SKM-1 (cell line): ENCODE results near the gene RIPOR3.
"Not testable (repeated sequence)": the region's sequence is repeated elsewhere in the genome, so short reads cannot be mapped to it uniquely, and the experiment has no call there.

Experiments
- DNase-seq: peaks from one replicate; lab custom pipeline; 2025; ENCODE audit not compliant: unreplicated experiment; lab: John Stamatoyannopoulos, UW

RIPOR3 gene

GRCh38 chr20:50611128-50611810, 80.1 kb downstream of the RIPOR3 start:
- no peak for DNase-seq

DNA sequence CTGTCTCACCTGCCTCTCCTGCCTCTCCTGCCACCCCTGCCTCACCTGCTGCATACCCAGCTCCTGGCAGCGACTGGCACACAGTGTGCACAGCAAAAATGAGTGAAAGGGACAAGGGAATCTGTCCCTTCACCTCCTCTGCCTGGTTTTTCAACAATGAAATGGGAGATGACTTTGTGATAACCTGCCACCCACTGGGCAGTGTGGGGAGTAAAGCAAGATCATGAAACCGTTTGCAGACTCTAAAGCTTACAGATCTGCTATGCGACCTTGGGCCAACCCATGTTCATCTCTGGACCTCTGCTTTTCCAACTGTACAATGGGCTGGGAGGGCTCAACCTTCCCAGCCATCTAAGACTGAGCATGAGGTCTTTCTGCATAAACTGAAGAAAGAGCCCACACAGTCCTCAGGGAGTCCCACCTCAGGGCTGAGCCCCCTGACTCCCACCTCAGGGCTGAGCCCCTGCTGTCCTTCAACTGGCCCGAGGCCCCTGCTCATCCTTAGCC, 81.1 kb downstream of the RIPOR3 start:
- DNase-seq, result no peak

- DNase-seq, result no peak
Observed at GRCh38 chr20:50609438-50609989, 81.8 kb downstream of the RIPOR3 start.

GRCh38 chr20:50608750-50609104, 82.6 kb downstream of the RIPOR3 start:
- DNase-seq, result no peak

DNA sequence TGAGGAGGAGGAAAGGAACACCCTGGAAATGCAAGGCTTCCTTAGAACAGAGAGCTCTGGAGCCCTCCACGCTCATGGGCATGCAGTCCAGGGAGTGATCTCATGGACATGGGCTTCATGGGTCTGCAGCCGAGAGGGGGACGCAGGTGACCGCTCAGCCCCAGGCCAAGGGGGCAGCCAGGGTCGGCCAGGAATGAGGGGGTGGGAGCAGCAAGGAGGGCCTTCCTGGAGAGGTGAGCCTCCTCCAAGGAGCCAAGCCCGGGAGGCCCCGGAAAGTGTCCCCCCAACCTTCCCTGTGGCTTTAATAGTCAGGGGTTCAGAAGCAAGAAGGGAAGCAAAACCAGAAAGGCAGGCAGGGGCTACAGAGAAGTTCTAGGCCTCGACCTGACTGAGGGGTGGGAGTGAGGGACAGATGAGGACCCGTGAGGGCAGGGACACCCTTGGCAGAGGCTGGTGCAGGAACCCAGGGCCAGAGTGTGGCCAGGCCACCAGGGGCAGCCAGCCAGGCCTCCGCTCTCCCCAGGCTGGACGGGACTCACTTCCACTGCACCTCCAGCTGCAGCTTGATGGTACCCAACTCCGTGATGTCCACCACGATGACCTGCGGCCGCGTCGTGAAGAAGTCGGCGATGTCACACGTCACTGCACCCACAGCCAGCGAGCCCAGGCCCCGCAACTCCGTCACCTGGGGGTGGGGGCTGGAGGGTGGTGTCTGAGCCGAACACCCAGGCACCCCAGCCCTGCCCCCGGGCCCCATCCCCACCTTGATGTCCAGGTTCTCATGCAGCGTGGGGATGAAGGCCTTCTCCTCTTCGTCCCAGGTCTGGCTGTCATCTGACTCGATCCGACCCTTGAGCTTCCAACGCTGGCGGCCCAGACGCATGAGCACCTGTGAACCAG, 83.2 kb downstream of the RIPOR3 start:
- no peak for DNase-seq

GRCh38 chr20:50607436-50607835, 83.9 kb downstream of the RIPOR3 start:
- no peak for DNase-seq

GRCh38 chr20:50605136-50605535, 86.2 kb downstream of the RIPOR3 start:
- DNase-seq, result no peak

DNA sequence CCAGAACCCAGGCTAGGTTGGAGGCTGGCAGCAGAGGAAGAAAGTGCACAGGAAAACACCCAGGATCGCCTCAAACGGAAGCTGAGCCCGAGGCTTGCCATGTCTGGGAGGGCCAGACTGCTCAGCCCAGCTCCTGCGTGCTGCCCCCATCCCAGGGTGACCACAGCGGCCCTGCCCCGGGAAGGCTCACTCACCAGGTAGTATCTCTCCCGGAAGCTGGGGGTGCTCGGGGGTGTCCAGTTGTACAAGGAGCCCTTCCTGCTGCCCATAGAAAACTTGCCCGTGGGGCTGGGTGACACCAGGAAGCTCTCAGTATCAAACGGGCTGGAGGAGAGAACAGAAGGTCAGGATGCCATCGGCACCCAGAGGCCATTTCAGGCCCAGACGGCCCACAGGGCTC, 86.9 kb downstream of the RIPOR3 start:
- no peak for DNase-seq

DNA sequence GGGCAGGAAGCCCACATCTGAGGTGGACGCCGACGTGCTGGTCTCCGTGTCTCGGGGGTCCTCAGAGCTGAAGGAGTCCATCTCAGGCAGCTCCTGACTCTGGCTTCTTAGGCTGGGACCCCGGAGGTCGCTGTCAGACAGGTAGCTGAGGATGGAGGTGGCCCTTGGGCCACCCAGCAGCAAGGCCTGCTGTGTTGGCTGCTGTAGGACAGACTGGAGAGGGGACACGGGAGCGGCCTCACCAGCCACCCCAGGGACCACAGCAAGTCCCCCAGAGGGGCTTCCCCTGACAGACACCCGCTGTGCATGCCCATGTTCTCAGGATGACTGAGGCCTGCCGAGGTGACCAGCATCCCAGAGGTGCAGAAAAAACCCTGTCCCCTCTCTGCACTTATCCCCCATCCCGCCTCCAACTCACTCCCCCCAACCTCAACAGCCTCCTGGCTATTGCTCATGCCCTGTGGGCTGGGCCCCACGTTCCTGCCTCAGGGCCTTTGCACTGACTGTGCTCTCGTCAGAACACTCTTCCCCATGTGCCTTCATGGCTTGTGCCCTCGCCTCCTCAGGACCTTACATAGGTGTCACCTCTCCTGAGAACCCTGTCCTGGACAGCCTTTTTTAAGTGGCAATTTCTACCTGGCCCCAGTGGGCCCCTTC, 88.8 kb downstream of the RIPOR3 start:
- no peak for DNase-seq

DNA sequence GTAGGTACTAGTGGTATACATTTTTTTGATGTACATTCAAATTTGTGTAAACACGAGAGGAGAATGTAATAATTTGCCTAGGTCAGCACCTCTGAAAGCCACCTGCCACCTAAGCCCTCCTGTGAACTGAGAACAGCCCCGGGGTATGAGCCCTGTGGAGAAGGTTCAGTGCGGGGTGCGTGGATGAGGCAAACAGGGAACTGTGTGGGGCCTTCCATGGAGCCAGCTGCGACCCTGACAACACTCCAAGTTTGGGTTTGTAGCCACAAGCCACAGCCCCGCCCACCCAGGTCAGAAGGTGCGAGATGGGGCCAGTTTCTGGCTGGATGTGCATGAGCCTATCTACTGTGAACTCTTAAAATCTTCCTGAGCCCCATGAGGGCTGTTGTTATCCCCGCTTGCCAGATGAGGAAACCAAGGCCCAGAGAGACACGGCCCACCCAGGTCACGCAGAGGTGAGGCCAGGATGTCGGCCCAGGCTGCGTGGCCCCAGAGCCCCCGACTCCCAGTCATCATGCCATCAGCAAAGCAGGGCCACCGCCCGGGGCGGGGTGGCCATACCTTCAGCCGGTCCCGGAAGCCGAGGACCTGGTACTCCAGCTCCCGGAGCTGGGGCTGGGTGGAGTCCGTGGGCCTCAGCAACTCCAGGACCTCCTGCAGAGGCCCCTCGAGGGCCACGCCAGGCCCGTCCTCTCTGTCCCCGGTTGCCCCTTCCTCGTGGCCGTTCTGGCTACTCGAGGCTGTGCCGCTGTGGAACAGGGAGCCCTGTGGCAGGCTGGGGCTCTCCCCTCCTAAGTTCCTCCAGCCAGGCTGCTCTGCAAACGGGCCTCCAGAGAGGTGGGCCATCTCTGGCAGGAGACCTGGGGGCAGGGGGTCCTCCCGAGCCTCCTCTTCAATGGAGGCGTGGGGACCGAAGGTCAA, 89.6 kb downstream of the RIPOR3 start:
- DNase-seq, result no peak

GRCh38 chr20:50600281-50600895, 91.0 kb downstream of the RIPOR3 start:
- no peak for DNase-seq

- not testable (repeated sequence) for DNase-seq
Observed at GRCh38 chr20:50598768-50599167, 92.6 kb downstream of the RIPOR3 start.

DNA sequence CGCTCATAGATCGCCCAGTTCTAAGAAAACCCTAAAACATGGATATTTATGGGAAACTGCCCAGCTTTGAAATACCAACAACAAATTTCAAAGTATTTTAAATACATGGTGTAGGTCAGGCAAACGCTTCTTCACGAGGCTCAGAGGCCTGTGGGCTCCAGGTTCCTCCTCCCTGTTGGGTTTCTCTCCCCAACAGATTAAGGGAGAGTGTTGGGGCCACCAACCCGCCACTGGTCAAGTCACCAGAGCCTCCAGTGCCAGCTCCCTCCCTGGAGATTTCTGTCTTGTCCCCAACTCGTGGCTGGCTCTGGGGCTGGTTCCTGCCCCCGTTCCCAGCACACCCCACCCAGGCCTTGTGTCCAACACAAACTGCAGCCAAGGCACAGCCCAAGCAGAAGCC, 93.3 kb downstream of the RIPOR3 start:
- DNase-seq, result no peak

DNA sequence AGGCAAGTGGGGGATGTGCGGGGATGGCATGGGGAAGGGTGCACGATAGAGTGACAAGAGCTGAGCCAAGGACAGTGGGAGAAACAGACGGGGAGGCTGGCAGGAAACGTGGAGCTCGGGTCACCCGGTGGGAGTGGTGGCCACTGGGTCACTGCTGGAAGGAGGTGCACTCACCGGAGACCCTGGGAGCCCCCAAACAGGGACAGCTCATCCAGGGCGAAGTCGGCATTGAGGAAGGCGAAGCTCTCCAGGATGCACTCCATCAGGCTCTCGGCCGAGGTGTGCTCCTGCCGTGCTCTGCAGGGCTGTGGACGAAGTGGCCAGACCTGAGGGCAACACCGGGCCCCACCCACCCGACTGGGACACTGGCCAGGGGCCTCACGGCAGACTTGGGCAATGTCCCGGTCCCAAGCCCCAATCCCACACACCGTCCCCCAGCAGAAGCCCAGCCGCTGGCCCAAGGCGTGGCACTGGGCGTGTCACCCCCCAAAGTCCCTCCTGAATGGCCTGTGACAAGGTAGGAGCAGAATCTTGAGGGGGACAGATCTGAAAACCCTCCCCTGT, 93.9 kb downstream of the RIPOR3 start:
- DNase-seq, result no peak

- no peak for DNase-seq
Observed at GRCh38 chr20:50596694-50597021, 94.7 kb downstream of the RIPOR3 start.

- no peak for DNase-seq
Observed at GRCh38 chr20:50595988-50596693, 95.2 kb downstream of the RIPOR3 start.

DNA sequence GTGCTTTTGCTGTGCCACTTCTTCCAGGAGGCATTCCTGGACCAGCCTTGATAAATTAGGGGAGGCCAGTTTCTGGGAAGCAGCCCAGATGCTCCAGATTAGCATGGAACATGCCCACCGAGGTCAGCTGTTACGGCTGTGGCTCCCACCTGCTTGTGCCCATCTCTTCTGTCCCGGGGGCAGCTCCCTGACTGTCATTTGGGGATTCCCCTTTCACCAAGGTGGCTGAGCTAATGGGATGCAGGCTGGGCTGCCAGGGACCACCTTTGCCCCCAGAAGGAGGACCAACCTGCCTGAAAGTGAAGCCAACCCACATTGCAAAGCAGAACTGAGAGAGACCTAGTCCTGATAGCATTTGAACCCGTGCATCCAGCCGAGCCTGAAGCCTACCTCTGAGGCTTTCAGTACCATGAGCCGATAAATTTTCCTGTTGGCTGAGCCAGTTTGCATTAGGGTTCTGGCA, 95.9 kb downstream of the RIPOR3 start:
- no peak for DNase-seq

- no peak for DNase-seq
Observed at GRCh38 chr20:50594591-50595432, 96.5 kb downstream of the RIPOR3 start.
